UCSD-AML1 (cell line): Measurements from ENCODE around the gene LDAF1.
"Not testable (repeated sequence)": the region's sequence is repeated elsewhere in the genome, so short reads cannot be mapped to it uniquely, and the experiment has no call there.

ENCODE experiments used
- DNase-seq: peaks from one replicate; lab custom pipeline; 2025; ENCODE audit not compliant: unreplicated experiment; lab: John Stamatoyannopoulos, UW

Gene LDAF1

DNA sequence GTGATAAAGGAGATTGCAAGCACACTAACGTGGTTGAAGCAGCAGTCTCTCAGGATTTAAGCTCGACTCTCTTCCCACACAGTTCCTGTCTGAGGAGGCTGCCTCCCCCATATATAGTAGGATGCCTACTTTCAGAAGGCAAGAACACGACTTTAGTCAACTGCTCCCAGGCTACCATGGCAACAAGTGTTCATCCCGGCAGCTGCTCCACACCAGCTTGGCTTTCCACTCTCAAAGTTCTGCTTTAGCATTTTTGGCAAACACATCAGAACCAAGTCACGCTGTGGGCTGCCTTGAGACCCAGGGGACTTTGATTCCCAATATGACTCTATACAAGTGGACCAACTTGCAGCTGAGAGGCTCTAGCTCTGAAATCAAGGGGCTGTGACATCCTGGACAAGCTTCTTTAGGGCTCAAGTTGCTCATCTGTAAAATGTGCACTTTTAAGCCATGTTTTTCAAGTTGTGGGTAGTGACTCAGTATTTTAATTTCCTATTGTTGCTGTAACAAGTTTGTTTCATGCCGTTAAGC is 36.4 kb downstream of the LDAF1 start:
- no peak for DNase-seq

GRCh38 chr16:21195330-21195729 is 36.9 kb downstream of the LDAF1 start:
- DNase-seq: not testable (repeated sequence)

DNA sequence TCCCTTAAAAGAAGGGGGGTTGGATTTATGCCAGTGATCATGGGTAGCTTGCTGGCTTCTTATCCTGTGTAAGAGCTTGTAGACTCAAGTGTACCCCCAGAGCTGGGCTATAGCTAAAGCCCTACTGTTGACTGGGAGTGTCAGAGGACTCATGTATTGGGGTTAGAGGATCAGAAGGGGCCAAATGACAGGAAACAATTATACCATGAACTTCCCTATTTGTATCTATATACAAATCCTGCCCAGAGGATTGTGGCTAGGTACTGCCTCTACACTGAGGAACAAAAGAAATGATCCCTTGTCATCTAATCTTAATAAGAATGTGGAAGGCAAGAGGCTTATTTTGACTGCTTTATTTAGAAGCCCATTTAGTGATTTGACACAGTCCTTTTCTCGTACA is 38.6 kb downstream of the LDAF1 start:
- DNase-seq: no peak

GRCh38 chr16:21197621-21198020 is 39.1 kb downstream of the LDAF1 start:
- DNase-seq: no peak

DNA sequence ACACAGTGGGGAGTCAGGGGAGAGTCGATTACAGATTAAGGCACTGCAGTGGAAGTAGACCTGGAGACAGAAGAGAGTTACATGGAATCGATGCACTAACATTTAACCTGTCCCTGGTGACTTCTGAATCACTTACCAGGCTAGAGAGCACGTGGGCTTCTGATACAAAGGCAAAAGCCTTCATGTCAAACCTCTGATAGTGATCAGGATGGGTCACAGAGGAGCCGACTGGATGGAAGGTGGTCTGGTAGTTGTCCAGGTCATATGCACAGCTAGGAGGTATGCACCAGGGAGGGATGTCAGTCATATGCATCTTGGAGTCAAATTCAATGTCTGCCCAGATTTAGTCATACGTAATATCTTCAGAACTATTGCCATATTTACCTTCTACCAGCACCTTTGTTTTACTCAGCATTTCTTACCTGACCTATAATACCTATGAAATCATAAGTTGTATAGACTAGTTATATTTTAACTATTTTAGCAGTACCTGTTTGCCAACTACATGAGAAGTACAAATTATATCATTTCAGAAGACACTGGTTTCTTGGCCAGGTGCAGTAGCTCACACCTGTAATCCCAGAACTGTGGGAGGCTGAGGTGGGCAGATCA is 41.2 kb downstream of the LDAF1 start:
- no peak for DNase-seq

GRCh38 chr16:21203155-21203797 is 44.8 kb downstream of the LDAF1 start:
- DNase-seq: no peak

DNA sequence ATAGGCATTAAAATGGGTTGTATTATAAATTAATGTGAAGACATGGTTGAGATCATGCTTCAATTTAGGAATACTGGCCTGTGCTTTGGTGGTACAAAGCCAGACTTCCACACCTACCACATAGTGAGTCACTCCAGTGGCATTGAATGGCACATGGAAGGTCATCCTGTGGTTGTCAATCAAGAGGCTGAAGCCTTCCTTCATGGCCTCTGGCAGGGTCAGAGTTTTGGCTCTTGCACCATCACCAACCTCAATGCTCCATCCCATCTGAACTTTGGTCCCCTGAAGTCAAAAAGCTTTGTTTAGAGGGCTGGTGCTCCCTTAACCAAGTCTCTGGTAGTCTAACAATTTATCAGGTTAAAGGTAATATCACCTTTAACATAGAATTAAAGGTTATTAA is 46.8 kb downstream of the LDAF1 start:
- DNase-seq: no peak

GRCh38 chr16:21206550-21206949 is 48.1 kb downstream of the LDAF1 start:
- DNase-seq: no peak

- DNase-seq: no peak
Measured at GRCh38 chr16:21208446-21209230, 50.2 kb downstream of the LDAF1 start.

DNA sequence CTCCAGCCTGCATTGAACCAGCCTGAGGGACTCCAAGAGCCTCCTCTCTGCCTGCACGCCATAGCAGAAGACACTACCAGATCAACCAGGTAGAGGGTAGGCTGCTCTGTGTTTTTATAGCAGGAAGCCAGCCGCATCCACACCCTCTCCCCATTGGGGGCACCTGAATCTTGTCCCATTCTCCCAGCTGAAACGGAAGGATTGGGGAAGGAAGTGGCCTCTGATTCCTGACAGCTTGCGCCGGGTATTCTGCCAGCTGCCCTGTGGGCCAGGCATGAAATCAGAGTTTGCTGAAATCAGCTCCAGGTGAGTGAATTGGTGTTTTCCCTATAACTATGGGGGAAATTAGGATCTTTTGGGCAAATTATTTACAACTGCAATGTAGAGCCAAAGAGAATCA is 53.0 kb downstream of the LDAF1 start, which contains the start of gene ZP2:
Gene ZP2, minus strand, starts transcription at position 89 of the 400 bp plus-strand sequence. Its CDS starts 27 bp downstream, at position 62.
- no peak for DNase-seq

- no peak for DNase-seq
Measured at GRCh38 chr16:21214086-21214485, 55.6 kb downstream of the LDAF1 start.

DNA sequence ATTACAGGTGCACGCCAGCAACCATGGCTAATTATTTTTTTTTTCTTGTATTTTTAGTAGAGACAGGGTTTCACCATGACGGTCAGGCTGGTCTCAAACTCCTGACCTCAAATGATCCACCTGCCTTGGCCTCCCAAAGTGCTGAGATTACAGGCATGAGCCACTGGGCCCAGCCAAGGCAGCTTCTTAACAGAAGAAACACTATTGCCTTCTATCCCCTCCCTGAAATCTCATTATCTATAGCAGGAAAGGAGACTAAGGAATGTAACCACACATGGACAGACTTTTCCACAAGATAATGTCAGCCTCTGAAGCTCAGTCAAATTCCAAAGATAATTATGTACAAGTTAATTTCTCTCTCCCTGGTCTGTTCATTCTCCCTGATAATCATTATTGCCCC is 58.6 kb downstream of the LDAF1 start:
- no peak for DNase-seq

DNA sequence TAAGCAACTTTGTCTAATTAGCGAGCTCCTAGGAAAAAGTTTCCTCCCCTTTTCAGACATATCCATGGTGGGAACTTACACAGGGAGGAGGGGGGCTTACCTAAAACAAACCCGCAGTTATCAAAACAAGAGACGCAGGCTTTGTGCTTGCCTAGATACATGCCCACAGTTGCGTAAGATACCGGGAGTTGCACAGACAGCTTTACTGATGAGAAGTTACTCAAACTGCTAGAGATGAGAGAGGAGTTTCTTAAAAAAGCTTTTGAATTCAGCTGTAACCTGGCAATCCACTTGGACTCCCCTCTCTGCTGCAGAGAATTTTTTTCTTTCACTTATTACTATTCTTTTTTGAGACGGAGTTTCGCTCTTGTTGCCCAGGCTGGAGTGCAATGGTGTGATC is 59.7 kb downstream of the LDAF1 start:
- no peak for DNase-seq

- DNase-seq: no peak
Measured at GRCh38 chr16:21219551-21219950, 61.1 kb downstream of the LDAF1 start.

- DNase-seq: no peak
Measured at GRCh38 chr16:21222495-21223337, 64.2 kb downstream of the LDAF1 start.

- DNase-seq: no peak
Measured at GRCh38 chr16:21223787-21224186, 65.3 kb downstream of the LDAF1 start.

GRCh38 chr16:21224800-21225199 is 66.3 kb downstream of the LDAF1 start:
- no peak for DNase-seq

DNA sequence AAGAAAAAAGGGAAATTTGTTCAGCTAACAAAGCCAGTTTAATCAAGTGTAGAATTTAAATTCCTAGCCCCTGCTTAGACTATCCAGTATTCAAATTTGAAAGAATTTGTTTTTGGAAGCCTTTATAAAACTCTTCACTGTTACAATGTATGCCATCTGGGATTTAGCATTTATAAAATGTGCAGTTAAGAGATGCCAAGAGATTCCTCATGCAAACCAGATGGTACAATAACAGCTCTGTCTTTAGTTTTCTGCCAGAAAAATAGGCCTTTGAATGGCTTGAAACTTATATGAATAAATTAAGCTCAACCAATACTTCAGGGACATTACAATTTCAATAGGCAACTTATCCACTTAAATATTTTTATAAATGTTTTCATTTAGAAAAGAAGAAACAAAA is 68.3 kb downstream of the LDAF1 start:
- no peak for DNase-seq

- no peak for DNase-seq
Measured at GRCh38 chr16:21227866-21228265, 69.4 kb downstream of the LDAF1 start.

DNA sequence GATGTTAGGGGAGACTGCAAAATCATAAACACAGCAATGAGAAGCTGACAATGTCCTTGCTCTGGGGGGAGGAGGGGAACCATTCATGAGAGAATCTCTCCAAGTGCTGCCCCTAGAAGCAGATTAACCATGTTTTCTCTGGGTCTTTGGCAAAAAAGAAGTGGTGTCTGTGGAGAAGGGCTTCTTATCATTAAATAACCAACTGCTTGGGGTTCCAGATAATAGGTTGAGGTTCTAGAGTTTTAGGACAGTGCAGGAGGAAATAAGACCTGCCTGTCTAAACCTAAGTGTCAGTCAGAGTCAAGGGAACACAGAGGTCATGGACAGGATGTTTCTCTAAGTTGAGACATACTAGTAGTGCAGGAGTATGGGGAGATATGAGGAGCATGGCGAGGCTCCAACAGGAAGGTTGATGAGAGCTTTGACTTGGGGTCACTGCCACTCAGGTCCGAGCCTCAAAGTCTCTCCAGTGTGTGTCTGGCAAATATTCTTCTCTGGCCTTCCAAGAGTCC is 69.9 kb downstream of the LDAF1 start:
- DNase-seq: no peak
